CD14-positive monocyte (primary cell): ENCODE measurements around the gene SATB2. TPM values are rescaled to one million over a fixed set of nuclear protein-coding genes. Genes with fewer than 3 reads are reported as not detected.
A peak's percentile ranks its signal among the peaks of the same experiment; 100 is the strongest.

Source experiments
- DNase-seq, 3 donors: peaks; one replicate each; pipeline ENCODE4 v3.0.0-alpha.2; 2011 to 2022
- H2AFZ ChIP-seq: 2 replicates; pipeline ENCODE4 v1.6.0; 2012; ENCODE audit warnings: mild to moderate bottlenecking, low read depth, low read length, inconsistent platforms; ENCODE audit not compliant: insufficient read depth, poor library complexity, severe bottlenecking
- H3K27ac ChIP-seq, 2 donors: 1 replicate in 1 of 2; 2 replicates in 1 of 2; pipeline ENCODE4 v1.5.1; 2012 to 2013; ENCODE audit warnings: low read length in 2 of 2, control low read depth in 1 of 2, inconsistent platforms in 1 of 2, low read depth in 1 of 2, mild to moderate bottlenecking in 1 of 2
- H3K27me3 ChIP-seq, 2 donors: one replicate each; pipeline versions ENCODE4 v1.6.0 to v1.6.1; 2011 to 2013; ENCODE audit warnings: low read length in 2 of 2; ENCODE audit not compliant: control insufficient read depth in 2 of 2, insufficient read depth in 2 of 2
- H3K36me3 ChIP-seq, 2 donors: replicated peaks in 1 of 2; 1 replicate in 1 of 2; 2 replicates in 1 of 2; pipeline versions ENCODE4 v1.5.1 to v1.6.1; 2012 to 2013; ENCODE audit warnings: low read length in 2 of 2, control low read depth in 1 of 2, inconsistent platforms in 1 of 2, mild to moderate bottlenecking in 1 of 2; ENCODE audit not compliant: insufficient read depth in 2 of 2, control insufficient read depth in 1 of 2
- H3K4me1 ChIP-seq, 2 donors: 1 replicate in 1 of 2; 2 replicates in 1 of 2; pipeline versions ENCODE4 v1.5.1 to v1.6.1; 2012 to 2013; ENCODE audit warnings: low read length in 2 of 2, control low read depth in 1 of 2, inconsistent platforms in 1 of 2, mild to moderate bottlenecking in 1 of 2, moderate library complexity in 1 of 2; ENCODE audit not compliant: insufficient read depth in 2 of 2, control insufficient read depth in 1 of 2
- H3K4me2 ChIP-seq: replicated peaks from 2 replicates; pipeline ENCODE3; 2012; ENCODE audit warnings: low read length, moderate library complexity, mild to moderate bottlenecking; ENCODE audit not compliant: poor library complexity, severe bottlenecking; ENCODE audit errors: extremely low read depth
- H3K4me3 ChIP-seq, 3 experiments: fragments of 200-600 bp in 1 of 3; sonication (generic) in 1 of 3; replicated peaks in 1 of 3; 1 replicate in 2 of 3; 2 replicates in 1 of 3; pipeline ENCODE4 v1.5.1; 2011 to 2013; ENCODE audit warnings: low read length in 3 of 3, mild to moderate bottlenecking in 3 of 3, control low read depth in 2 of 3, low read depth in 2 of 3, inconsistent platforms in 1 of 3, moderate library complexity in 1 of 3
- H3K79me2 ChIP-seq: 2 replicates; pipeline ENCODE4 v1.6.0; 2012; ENCODE audit warnings: mild to moderate bottlenecking, control low read depth, inconsistent platforms, low read length, moderate library complexity; ENCODE audit not compliant: insufficient read depth
- H3K9ac ChIP-seq: 2 replicates; pipeline ENCODE4 v1.6.0; 2017; ENCODE audit warnings: low read length, mild to moderate bottlenecking; ENCODE audit not compliant: insufficient read depth, poor library complexity, severe bottlenecking
- H3K9me3 ChIP-seq, 2 donors: replicated peaks in 1 of 2; 1 replicate in 1 of 2; 2 replicates in 1 of 2; pipeline versions ENCODE4 v1.5.1 to v1.6.1; 2012 to 2013; ENCODE audit warnings: low read length in 2 of 2, control low read depth in 1 of 2; ENCODE audit not compliant: control insufficient read depth in 1 of 2, insufficient read depth in 1 of 2
- H4K20me1 ChIP-seq: 2 replicates; pipeline ENCODE4 v1.6.0; 2012; ENCODE audit warnings: mild to moderate bottlenecking, low read length, control low read depth, moderate library complexity; ENCODE audit not compliant: insufficient read depth
- H3K27ac Mint-ChIP-seq, 7 donors: one replicate each; pipeline ENCODE4 v1.8.0; 2020; ENCODE audit warnings: mild to moderate bottlenecking in 7 of 7, mixed read lengths in 7 of 7, moderate library complexity in 6 of 7, inconsistent platforms in 2 of 7
- H3K27me3 Mint-ChIP-seq, 3 donors: one replicate each; pipeline ENCODE4 v1.8.0; 2021 to 2022; ENCODE audit warnings: low read depth in 3 of 3, mild to moderate bottlenecking in 3 of 3, mixed read lengths in 3 of 3, moderate library complexity in 3 of 3, inconsistent platforms in 1 of 3
- H3K36me3 Mint-ChIP-seq, 2 donors: one replicate each; pipeline ENCODE4 v1.8.0; 2020; ENCODE audit warnings: mixed read lengths in 2 of 2, inconsistent platforms in 1 of 2, mild to moderate bottlenecking in 1 of 2
- H3K4me1 Mint-ChIP-seq: one replicate; pipeline ENCODE4 v1.8.0; 2020; ENCODE audit warnings: mild to moderate bottlenecking, mixed read lengths
- H3K4me3 Mint-ChIP-seq, 2 donors: one replicate each; pipeline ENCODE4 v1.8.0; 2020; ENCODE audit warnings: mild to moderate bottlenecking in 2 of 2, mixed read lengths in 2 of 2, moderate library complexity in 1 of 2
- H3K9me3 Mint-ChIP-seq, 7 donors: one replicate each; pipeline ENCODE4 v1.8.0; 2020 to 2022; ENCODE audit warnings: mixed read lengths in 7 of 7, mild to moderate bottlenecking in 6 of 7, moderate library complexity in 6 of 7, inconsistent platforms in 2 of 7
- WGBS: methylation state at CpG from one replicate; pipeline ENCODE4 v1.1.5; 2013; ENCODE audit warnings: missing lambda C conversion rate; ENCODE audit not compliant: insufficient coverage; 5-methylcytosine and 5-hydroxymethylcytosine counted together
- intact Hi-C, 2 donors: fragments of 100-400 bp; cut with micrococcal nuclease; formaldehyde crosslinking; loops; one replicate each; pipeline versions ENCODE4 v1.15.0 to v1.15.1; 2023
- polyA plus RNA-seq, 3 donors: library from polyadenylated mRNA; depleted of rRNA in 1 of 3; unstranded in 2 of 3; stranded (reverse) in 1 of 3; fragments of 300-500 nt in 2 of 3; fragments of >200 nt in 1 of 3; fragmentation: Illumina TruSeq in 2 of 3; gene quantifications; 1 replicate in 2 of 3; 2 replicates in 1 of 3; pipeline ENCODE4 v1.2.3, GENCODE V29; 2012 to 2021
- TF ChIP-seq, protein P1 (sequence below): fragments of 200-600 bp; IDR thresholded peaks from one replicate; pipeline ENCODE4 v1.8.0; 2022; ENCODE audit warnings: antibody characterized with exemption, mild to moderate bottlenecking

The SATB2 gene
- polyA plus RNA-seq, 3 donors = 0.13 to 0.69 (median 0.14) TPM

DNA sequence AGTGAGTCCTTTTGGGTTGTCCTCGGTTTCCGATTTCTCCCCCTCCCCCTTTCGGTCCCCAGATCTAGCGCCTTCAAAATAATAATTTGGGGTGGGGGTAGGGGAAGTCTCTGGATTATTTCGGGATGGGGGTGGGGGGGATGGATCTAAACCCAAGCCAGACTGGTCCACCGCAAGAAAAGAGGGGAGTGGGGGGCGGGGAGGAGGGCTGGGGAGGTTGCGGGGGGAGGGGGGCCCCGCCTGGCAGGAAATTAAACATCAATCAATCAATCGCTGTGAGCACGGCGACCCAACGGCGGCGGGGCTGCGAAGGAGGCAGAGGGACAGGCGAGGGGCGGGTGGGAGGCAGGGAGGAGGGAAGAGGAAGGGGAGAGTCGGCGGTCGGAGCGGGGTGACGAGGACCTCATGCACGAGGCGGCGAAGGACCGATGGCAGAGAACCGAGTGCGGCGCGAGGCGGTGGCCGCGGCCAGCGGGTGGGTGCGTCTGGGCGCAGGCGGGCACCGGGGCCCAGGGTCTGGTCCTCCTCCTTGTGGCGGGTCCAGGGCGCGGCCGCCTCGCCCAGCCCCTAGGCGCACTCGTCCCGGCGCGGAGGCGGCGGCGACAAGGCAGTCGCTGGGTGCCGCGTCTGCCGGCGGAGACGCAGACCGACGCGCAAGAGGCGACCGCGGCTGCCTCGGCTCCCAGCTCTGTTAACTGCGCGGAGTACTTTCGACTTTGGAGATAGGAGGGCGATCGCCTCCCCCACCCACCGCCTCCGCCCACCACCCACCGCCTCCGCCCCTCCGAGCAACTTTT, 468 bp upstream of the SATB2 start:
- Histone ChIP-seq H3K4me2 (peak overlapping the region; percentile 99), H3K27me3 (peaks cover 66 to 78% of the 10 kb centered on the region in 2 donors), H3K79me2 (no peaks in the 10 kb centered on the region), H3K27ac (no peak overlapping the region), H3K4me1 (peaks cover 54 to 75% of the 10 kb centered on the region in 2 donors), H2AFZ (peak overlapping the region; percentile 99), H4K20me1 (no peaks in the 10 kb centered on the region), H3K9ac (peak overlapping the region; percentile 64), H3K9me3 (peaks cover 14 to 25% of the 10 kb centered on the region in 2 donors), H3K36me3 (no peaks in the 10 kb centered on the region), H3K4me3 (peak overlapping the region; percentile 66 to 96 (median 85))
- peaks cover 3 to 49% (median 37%) of the 10 kb centered on the region in 7 donors for H3K9me3 Mint-ChIP-seq
- H3K4me1 Mint-ChIP-seq = peaks cover 51% of the 10 kb centered on the region
- no peak overlapping the region for H3K27ac Mint-ChIP-seq
- TF ChIP-seq, protein P1, sequence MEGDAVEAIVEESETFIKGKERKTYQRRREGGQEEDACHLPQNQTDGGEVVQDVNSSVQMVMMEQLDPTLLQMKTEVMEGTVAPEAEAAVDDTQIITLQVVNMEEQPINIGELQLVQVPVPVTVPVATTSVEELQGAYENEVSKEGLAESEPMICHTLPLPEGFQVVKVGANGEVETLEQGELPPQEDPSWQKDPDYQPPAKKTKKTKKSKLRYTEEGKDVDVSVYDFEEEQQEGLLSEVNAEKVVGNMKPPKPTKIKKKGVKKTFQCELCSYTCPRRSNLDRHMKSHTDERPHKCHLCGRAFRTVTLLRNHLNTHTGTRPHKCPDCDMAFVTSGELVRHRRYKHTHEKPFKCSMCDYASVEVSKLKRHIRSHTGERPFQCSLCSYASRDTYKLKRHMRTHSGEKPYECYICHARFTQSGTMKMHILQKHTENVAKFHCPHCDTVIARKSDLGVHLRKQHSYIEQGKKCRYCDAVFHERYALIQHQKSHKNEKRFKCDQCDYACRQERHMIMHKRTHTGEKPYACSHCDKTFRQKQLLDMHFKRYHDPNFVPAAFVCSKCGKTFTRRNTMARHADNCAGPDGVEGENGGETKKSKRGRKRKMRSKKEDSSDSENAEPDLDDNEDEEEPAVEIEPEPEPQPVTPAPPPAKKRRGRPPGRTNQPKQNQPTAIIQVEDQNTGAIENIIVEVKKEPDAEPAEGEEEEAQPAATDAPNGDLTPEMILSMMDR = no peak
- peak overlapping the region; percentile 90 to 99 for H3K4me3 Mint-ChIP-seq
- DNase-seq = peak in 1 of 3 donors; percentile 38
- peaks cover 68 to 85% (median 78%) of the 10 kb centered on the region in 3 donors for H3K27me3 Mint-ChIP-seq
- intact Hi-C loops = no loop called here
- peaks cover 3 to 16% of the 10 kb centered on the region in 2 donors for H3K36me3 Mint-ChIP-seq
- under 1% methylated on average over 54 of the region's 75 CpGs for WGBS

DNA sequence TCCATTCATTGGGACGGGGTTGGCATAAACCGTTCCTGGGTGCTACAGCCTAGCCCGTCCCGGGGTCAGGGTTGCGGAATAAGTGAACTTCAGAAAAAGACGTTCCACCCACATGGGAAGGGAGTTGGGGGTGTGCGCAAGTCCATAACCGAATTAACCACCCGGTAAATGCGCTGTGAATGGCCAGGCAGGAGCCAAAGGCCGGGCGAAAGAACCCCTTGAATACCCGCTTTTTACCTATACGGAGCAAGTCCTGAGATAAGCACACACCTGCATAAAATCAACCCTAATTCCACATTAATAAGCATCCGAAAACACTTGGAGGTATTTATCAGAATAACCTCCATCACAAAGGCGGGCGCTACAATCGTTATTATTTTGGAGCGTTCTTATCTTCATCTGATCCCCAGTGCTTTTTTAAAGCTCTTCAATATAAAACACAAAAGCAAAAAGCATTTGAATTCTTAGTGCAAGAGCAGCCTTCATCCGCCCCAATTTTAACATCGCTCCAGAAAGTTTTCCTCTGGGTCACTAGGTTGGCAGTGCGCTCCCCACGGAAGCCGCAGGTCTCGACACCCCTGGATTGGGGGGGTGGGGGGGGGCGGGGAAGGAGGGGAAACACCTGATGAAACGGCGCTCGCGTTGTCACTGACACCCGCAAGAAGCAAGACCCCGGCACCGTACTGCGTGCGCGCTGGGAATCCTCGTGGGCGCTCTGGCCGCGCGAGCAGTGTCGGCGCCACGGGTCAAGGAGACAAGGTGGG, 1.2 kb downstream of the SATB2 start:
- H3K79me2 ChIP-seq = no peaks in the 10 kb centered on the region

More for the DNA sequence above, 1.2 kb downstream of the SATB2 start:
- Mint-ChIP-seq H3K4me1 (peaks cover 41% of the 10 kb centered on the region), H3K27me3 (peaks cover 64 to 82% (median 73%) of the 10 kb centered on the region in 3 donors), H3K36me3 (peaks cover 3 to 16% of the 10 kb centered on the region in 2 donors), H3K4me3 (peak overlapping the region; percentile 71 to 90), H3K27ac (no peak overlapping the region), H3K9me3 (peaks cover under 1 to 37% (median 24%) of the 10 kb centered on the region in 7 donors)
- WGBS = 3% methylated on average over 25 of the region's 44 CpGs
- H3K4me2 ChIP-seq = peak overlapping the region; percentile 99
- H4K20me1 ChIP-seq = no peaks in the 10 kb centered on the region
- H3K36me3 ChIP-seq = no peaks in the 10 kb centered on the region
- H3K27ac ChIP-seq = no peak overlapping the region
- TF ChIP-seq, protein P1 = no peak
- H3K27me3 ChIP-seq = peaks cover 64 to 78% of the 10 kb centered on the region in 2 donors
- no peak overlapping the region for H3K9ac ChIP-seq
- intact Hi-C loops = no loop called here
- H3K9me3 ChIP-seq = peaks cover 0 to 22% of the 10 kb centered on the region in 2 donors
- peak overlapping the region in 1 of 3 experiments; percentile 85 for H3K4me3 ChIP-seq
- peaks cover 38 to 59% of the 10 kb centered on the region in 2 donors for H3K4me1 ChIP-seq
- DNase-seq = no peak
- H2AFZ ChIP-seq = peak overlapping the region; percentile 50
